Central memory CD8-positive, alpha-beta T cell (primary cell): ENCODE results near the gene KLB.
"Not testable (repeated sequence)": the region's sequence is repeated elsewhere in the genome, so short reads cannot be mapped to it uniquely, and the experiment has no call there.

Experiments used
- ATAC-seq: fragments of 150-1000 bp; cut with Tn5 transposase; replicated peaks from 2 replicates; pipeline ENCODE4 v1.10.0; 2022; ENCODE audit warnings: mild to moderate bottlenecking, moderate FRiP score, moderate number of reproducible peaks; ENCODE audit not compliant: poor library complexity, severe bottlenecking; ENCODE audit errors: extremely low read depth
- DNase-seq, 2 donors: peaks; one replicate each; pipeline ENCODE4 v3.0.0; 2021; ENCODE audit warnings: low spot score in 2 of 2
- H3K27ac Mint-ChIP-seq: one replicate; pipeline ENCODE4 v1.8.0; 2022; ENCODE audit warnings: low read depth, mild to moderate bottlenecking, moderate library complexity, mixed read lengths
- H3K27me3 Mint-ChIP-seq: one replicate; pipeline ENCODE4 v1.8.0; 2022; ENCODE audit warnings: mixed read lengths
- H3K36me3 Mint-ChIP-seq: one replicate; pipeline ENCODE4 v1.8.0; 2022; ENCODE audit warnings: mild to moderate bottlenecking, moderate library complexity, mixed read lengths; ENCODE audit not compliant: insufficient read depth
- H3K4me1 Mint-ChIP-seq: one replicate; pipeline ENCODE4 v1.8.0; 2022; ENCODE audit warnings: mixed read lengths
- H3K4me3 Mint-ChIP-seq: one replicate; pipeline ENCODE4 v1.8.0; 2022; ENCODE audit warnings: mild to moderate bottlenecking, moderate library complexity, mixed read lengths
- H3K9me3 Mint-ChIP-seq: one replicate; pipeline ENCODE4 v1.8.0; 2022; ENCODE audit warnings: mixed read lengths

Gene KLB

GRCh38 chr4:39406763-39407583, at the start of gene KLB:
Gene KLB (plus strand): TSS chr4:39406930. CDS start chr4:39406950, 20 bp downstream.
- ATAC-seq (no peak), DNase-seq (no peak)
- Mint-ChIP-seq H3K4me1 (no peaks in the 10 kb centered on the region), H3K9me3 (no peaks in the 10 kb centered on the region), H3K27ac (no peak within 1 kb of the TSS), H3K27me3 (peaks cover 7% of the 10 kb centered on the region), H3K4me3 (no peak within 1 kb of the TSS), H3K36me3 (peaks cover 1% of the 10 kb centered on the region)

GRCh38 chr4:39357002-39357401, 49.7 kb upstream of the KLB start:
- no peaks in the 10 kb centered on the region for H3K9me3 Mint-ChIP-seq
- peaks cover 51% of the 10 kb centered on the region for H3K4me1 Mint-ChIP-seq
- no peak overlapping the region for H3K4me3 Mint-ChIP-seq
- H3K36me3 Mint-ChIP-seq, result peaks cover 20% of the 10 kb centered on the region
- H3K27me3 Mint-ChIP-seq, result no peaks in the 10 kb centered on the region
- no peak overlapping the region for H3K27ac Mint-ChIP-seq
- ATAC-seq (no peak), DNase-seq (no peak)

DNA sequence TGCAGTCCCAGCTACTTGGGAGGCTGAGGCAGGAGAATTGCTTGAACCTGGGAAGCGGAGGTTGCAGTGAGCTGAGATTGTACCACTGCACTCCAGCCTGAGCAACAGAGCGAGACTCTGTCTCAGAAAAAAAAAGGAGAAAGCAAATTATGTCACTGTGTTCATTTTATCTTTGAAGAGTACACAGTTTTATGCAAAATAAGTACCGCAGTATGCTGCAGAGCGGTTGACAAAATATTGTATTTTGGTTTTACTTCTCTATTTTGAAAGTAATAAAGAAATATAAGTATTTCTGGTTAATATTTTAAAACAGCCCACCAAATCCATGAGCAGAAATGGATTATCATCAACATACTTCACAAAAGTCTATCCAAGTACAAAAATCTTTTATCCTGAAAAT, 46.1 kb upstream of the KLB start:
- not testable (repeated sequence) for H3K36me3 Mint-ChIP-seq, H3K27me3 Mint-ChIP-seq, ATAC-seq, H3K27ac Mint-ChIP-seq, H3K9me3 Mint-ChIP-seq, H3K4me3 Mint-ChIP-seq, DNase-seq
- H3K4me1 Mint-ChIP-seq, result peaks cover 40% of the 10 kb centered on the region

DNA sequence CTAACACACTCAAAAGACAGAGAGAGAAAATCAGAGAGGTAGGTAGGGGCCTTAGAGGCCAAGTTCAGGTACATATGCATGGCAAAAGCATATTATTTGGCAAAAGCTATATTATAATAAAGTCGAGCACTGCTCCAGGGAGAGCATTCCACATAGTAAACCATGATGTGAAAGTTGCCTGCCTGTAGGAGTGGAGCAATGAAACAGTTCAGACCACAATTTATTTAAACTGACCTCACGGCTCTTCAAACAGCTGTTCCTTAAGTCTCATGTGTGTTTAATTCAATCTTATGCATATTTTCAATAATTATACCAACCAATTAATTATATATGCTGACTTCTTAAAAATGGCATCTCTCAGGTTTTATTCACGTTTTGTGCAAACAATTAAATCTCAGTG, 43.9 kb upstream of the KLB start:
- no peaks in the 10 kb centered on the region for H3K9me3 Mint-ChIP-seq
- H3K36me3 Mint-ChIP-seq, result peaks cover 20% of the 10 kb centered on the region
- H3K4me3 Mint-ChIP-seq, result no peak overlapping the region
- ATAC-seq (no peak), DNase-seq (no peak)
- peaks cover 41% of the 10 kb centered on the region for H3K4me1 Mint-ChIP-seq
- no peak overlapping the region for H3K27ac Mint-ChIP-seq
- H3K27me3 Mint-ChIP-seq, result no peaks in the 10 kb centered on the region

DNA sequence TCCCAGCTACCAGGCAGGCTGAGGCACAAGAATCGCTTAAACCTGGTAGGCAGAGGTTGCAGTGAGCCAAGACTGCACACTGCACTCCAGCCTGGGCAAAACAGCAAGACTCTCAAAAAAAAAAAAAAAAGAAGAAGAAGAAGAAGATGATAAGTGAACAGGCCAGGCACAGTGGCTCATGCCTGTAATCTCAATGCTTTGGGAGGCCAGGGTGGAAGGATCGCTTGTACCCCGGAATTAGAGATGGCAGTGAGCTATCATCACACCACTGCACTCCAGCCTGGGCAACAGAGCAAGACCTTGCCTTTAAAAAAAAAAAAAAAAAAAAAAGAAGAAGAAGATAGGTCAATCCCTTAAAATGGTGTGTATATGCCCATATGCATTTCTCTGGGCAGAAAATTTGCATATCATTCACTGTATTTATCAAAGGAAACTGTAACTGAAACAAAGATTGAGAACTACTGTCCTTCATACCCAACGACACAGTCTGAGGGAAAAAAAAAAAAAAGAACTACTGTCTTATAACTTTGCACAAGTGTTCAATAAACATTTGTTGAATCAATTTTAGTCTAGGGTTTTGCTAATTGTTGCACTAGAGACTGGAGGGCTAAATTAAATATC, 42.8 kb upstream of the KLB start:
- Mint-ChIP-seq H3K9me3 (no peaks in the 10 kb centered on the region), H3K4me3 (peak overlapping the region; percentile 93), H3K27ac (peak overlapping the region; percentile 46), H3K4me1 (peaks cover 37% of the 10 kb centered on the region), H3K27me3 (no peaks in the 10 kb centered on the region), H3K36me3 (peaks cover 20% of the 10 kb centered on the region)
- DNase-seq (no peak), ATAC-seq (no peak)

- H3K27me3 Mint-ChIP-seq, result no peaks in the 10 kb centered on the region
- DNase-seq (no peak), ATAC-seq (no peak)
- peak overlapping the region; percentile 91 for H3K27ac Mint-ChIP-seq
- peak overlapping the region; percentile 93 for H3K4me3 Mint-ChIP-seq
- H3K36me3 Mint-ChIP-seq, result peaks cover 20% of the 10 kb centered on the region
- no peaks in the 10 kb centered on the region for H3K9me3 Mint-ChIP-seq
- peaks cover 32% of the 10 kb centered on the region for H3K4me1 Mint-ChIP-seq
Measured at GRCh38 chr4:39365360-39365759, 41.4 kb upstream of the KLB start.

DNA sequence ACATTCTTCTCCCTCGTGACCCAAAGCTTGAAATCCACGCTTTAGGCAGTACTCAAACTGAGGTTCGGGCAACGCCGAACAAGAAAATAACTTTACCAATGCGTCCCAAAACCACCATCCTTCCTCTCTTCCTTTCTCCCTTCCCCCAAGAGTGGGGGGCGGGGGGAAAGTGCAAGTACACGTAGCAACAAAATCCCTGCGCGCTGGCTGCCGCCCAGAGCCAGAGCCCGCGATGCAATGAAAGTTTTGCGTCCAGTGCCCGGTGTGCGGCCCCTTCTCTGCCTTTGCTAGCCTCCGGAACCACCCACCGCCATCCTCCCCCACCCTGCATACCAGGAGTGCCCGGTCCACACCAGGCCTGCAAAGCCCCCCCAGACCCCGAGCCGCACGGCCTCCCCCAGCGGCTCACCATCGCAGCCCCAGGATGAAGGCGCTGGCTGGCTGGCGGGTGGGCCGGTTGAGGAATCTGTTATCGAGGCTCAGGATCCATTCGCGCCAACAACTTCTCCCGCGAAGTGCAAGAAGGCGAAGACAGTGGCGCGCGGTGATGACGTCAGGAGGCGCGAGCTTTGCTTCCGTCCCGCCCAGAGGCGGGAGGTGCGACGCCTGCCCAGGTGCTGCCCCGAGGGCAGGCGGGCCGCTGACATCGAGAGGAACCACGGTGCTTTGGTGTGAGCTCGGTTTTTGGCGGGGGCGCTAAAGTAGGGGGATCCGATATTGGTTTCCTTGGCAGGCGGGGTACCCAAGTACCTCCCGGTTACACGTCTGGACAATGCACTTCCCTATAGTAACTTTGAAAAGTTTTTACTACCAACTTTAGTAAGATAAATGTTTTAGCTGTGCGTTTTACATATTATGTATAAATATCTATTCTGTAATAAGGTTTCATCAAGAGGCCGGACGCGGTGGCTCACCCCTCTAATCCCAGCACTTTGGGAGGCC, 40.6 kb upstream of the KLB start, which contains the start of gene RFC1:
Gene RFC1 (minus strand): TSS at position 533 of the 942 bp plus-strand sequence. CDS start 121 bp downstream, at position 412.
- Mint-ChIP-seq H3K27me3 (no peaks in the 10 kb centered on the region), H3K4me3 (peak within 1 kb of the TSS; percentile 93), H3K4me1 (peaks cover 32% of the 10 kb centered on the region)

DNA sequence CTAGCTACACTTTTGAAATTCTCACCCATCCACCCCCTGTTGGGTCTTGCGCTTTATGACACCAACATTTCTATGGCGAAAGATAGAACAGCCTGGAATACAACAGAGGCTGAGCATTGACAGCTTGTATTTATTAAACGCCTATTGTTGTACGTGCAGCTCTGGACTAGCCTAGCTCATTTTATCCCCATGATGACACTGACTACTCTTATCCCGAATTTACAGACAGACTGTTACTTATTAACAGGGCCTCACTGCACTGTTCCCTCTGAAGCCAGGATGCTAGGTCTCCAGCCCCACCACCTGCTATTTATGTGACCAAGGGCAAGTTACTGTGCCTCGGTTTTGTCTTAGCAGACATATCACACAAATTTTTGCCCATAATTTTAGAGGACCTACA, 39.6 kb upstream of the KLB start:
- ATAC-seq (no peak), DNase-seq (no peak)
- Mint-ChIP-seq H3K9me3 (no peaks in the 10 kb centered on the region), H3K36me3 (peaks cover 17% of the 10 kb centered on the region), H3K27me3 (no peaks in the 10 kb centered on the region), H3K4me3 (peak overlapping the region; percentile 93), H3K4me1 (peaks cover 30% of the 10 kb centered on the region), H3K27ac (peak overlapping the region; percentile 91)

More for the DNA sequence above, 40.6 kb upstream of the KLB start, which contains the start of gene RFC1:
- peak within 1 kb of the TSS; percentile 91 for H3K27ac Mint-ChIP-seq
- peaks cover 20% of the 10 kb centered on the region for H3K36me3 Mint-ChIP-seq
- H3K9me3 Mint-ChIP-seq, result no peaks in the 10 kb centered on the region
- ATAC-seq (peak; percentile 95), DNase-seq (peak; percentile 89 to 93)

DNA sequence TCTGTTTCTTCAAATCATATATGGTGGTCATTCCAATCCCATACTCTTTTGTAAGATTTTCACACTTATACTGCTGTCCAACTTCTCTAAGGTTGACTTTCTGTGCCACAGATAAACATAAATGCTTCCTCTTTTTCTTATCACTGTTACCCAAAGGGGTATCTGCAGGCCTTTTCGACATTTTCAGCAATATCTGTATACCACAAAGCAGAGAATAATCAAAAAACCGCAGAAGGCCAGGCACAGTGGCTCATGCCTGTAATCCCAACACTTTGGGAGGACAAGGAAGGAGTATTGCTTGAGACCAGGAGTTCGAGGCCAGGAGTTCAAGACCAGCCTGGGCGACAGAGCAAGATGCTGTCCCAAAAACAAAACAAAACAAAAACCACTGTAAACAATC, 37.4 kb upstream of the KLB start:
- Mint-ChIP-seq H3K4me3 (no peak overlapping the region), H3K27me3 (no peaks in the 10 kb centered on the region), H3K27ac (no peak overlapping the region), H3K9me3 (no peaks in the 10 kb centered on the region), H3K4me1 (peaks cover 18% of the 10 kb centered on the region), H3K36me3 (peaks cover 17% of the 10 kb centered on the region)
- DNase-seq, result no peak
- ATAC-seq, result no peak

DNA sequence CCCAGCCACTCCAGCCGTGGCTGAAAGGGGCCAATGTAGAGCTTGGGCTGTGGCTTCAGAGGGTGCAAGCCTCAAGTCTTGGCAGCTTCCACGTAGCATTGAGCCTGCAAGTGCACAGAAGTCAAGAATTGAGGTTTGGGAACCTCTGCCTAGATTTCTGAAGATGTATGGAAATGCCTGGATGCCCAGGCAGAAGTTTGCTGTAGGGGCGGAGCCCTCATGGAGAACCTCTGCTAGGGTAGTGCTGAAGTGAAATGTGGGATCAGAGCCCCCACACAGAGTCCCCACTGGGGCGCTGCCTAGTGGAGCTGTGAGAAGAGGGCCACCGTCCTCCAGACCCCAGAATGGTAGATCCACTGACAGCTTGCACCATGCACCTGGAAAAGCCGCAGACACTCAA, 35.5 kb upstream of the KLB start:
- H3K4me1 Mint-ChIP-seq, H3K9me3 Mint-ChIP-seq, ATAC-seq, H3K36me3 Mint-ChIP-seq, DNase-seq, H3K27me3 Mint-ChIP-seq, H3K4me3 Mint-ChIP-seq, H3K27ac Mint-ChIP-seq: not testable (repeated sequence)

GRCh38 chr4:39375478-39375877, 31.3 kb upstream of the KLB start:
- no peaks in the 10 kb centered on the region for H3K36me3 Mint-ChIP-seq
- no peak overlapping the region for H3K4me3 Mint-ChIP-seq
- H3K4me1 Mint-ChIP-seq, result no peaks in the 10 kb centered on the region
- no peak for ATAC-seq
- no peaks in the 10 kb centered on the region for H3K9me3 Mint-ChIP-seq
- H3K27ac Mint-ChIP-seq, result no peak overlapping the region
- H3K27me3 Mint-ChIP-seq, result peaks cover 38% of the 10 kb centered on the region
- DNase-seq, result no peak

GRCh38 chr4:39383690-39384089, 23.0 kb upstream of the KLB start:
- Mint-ChIP-seq H3K27me3 (peaks cover 50% of the 10 kb centered on the region), H3K27ac (no peak overlapping the region), H3K9me3 (no peaks in the 10 kb centered on the region), H3K4me3 (no peak overlapping the region), H3K36me3 (no peaks in the 10 kb centered on the region), H3K4me1 (no peaks in the 10 kb centered on the region)
- ATAC-seq, result no peak
- DNase-seq, result no peak
